K562 (cell line): ENCODE data around the gene EGLN1. TPM values are rescaled to one million over a fixed set of nuclear protein-coding genes. Genes with fewer than 3 reads are reported as not detected.
A peak's percentile ranks its signal among the peaks of the same experiment; 100 is the strongest.

Experiments
- ARID1B ChIP-seq: fragments of 450-650 bp; IDR thresholded peaks from 2 replicates; pipeline ENCODE4 v1.6.1; 2016; ENCODE audit warnings: antibody characterized with exemption, mild to moderate bottlenecking, inconsistent platforms
- CBX3 ChIP-seq, 2 experiments: IDR thresholded peaks; 1 replicate in 1 of 2; 2 replicates in 1 of 2; pipeline ENCODE4 v1.6.1; 2012; ENCODE audit warnings: inconsistent platforms in 2 of 2, low read length in 2 of 2, borderline replicate concordance in 1 of 2, control low read depth in 1 of 2
- CBX8 ChIP-seq: fragments of 200-600 bp; sonication (generic); IDR thresholded peaks from 2 replicates; pipeline ENCODE4 v1.6.1; 2012; ENCODE audit warnings: borderline replicate concordance, mixed run types, low read depth, mild to moderate bottlenecking, moderate library complexity, mixed read lengths, low read length, control low read depth, inconsistent platforms; ENCODE audit not compliant: poor library complexity, severe bottlenecking; ENCODE audit errors: extremely low read depth
- CHD1 ChIP-seq: fragments of 200-600 bp; sonication (generic); IDR thresholded peaks from one replicate; pipeline ENCODE4 v1.6.1; 2012; ENCODE audit warnings: mild to moderate bottlenecking, moderate library complexity, low read length, inconsistent platforms
- DACH1 ChIP-seq: fragments of 450-650 bp; IDR thresholded peaks from 2 replicates; pipeline ENCODE4 v1.6.1; 2018; ENCODE audit not compliant: partially characterized antibody
- DNMT1 ChIP-seq: fragments of 450-650 bp; IDR thresholded peaks from 2 replicates; pipeline ENCODE4 v1.6.1; 2016; ENCODE audit warnings: antibody characterized with exemption, mild to moderate bottlenecking
- EGR1 ChIP-seq: fragments of 450-650 bp; conservative IDR thresholded peaks from 2 replicates; pipeline ENCODE4 v1.6.1; 2017; ENCODE audit warnings: mild to moderate bottlenecking
- FOS ChIP-seq: IDR thresholded peaks from 3 replicates; pipeline ENCODE4 v1.6.1; 2011; ENCODE audit not compliant: insufficient read length; ENCODE audit errors: extremely low read depth
- GABPA ChIP-seq: fragments of 200-800 bp; sonication (Bioruptor generic); conservative IDR thresholded peaks from 2 replicates; pipeline ENCODE4 v1.6.1; 2016; ENCODE audit warnings: low read depth, missing genetic modification characterization, missing compliant biosample characterization
- HNRNPH1 ChIP-seq: fragments of 200-400 bp; formaldehyde crosslinking; optimal IDR thresholded peaks from 2 replicates; pipeline ENCODE3; 2017; ENCODE audit warnings: low read depth, mild to moderate bottlenecking, low read length, moderate library complexity
- MEF2D ChIP-seq: conservative IDR thresholded peaks from 2 replicates; pipeline ENCODE4 v1.6.1; 2016; ENCODE audit warnings: low read depth, missing genetic modification characterization, missing compliant biosample characterization
- NONO ChIP-seq, 2 experiments: fragments of 200-400 bp in 1 of 2; fragments of 450-650 bp in 1 of 2; formaldehyde crosslinking in 1 of 2; IDR thresholded peaks; 2 replicates each; pipeline ENCODE4 v1.6.1; 2017; ENCODE audit warnings: low read depth in 2 of 2, mild to moderate bottlenecking in 2 of 2, moderate library complexity in 2 of 2, low read length in 1 of 2
- RAD21 ChIP-seq, 2 experiments: fragments of 250-450 bp in 1 of 2; fragments of 450-650 bp in 1 of 2; sonication (Bioruptor Pico) in 1 of 2; formaldehyde crosslinking in 1 of 2; IDR thresholded peaks in 1 of 2; conservative IDR thresholded peaks in 1 of 2; 2 replicates each; pipeline versions ENCODE4 v1.4.0 to v1.8.0; 2020 to 2022; ENCODE audit warnings: mild to moderate bottlenecking in 2 of 2, moderate library complexity in 1 of 2
- RHOXF2B ChIP-seq: fragments of 250-450 bp; sonication (Bioruptor Pico); conservative IDR thresholded peaks from 2 replicates; pipeline ENCODE4 v1.5.1; 2021
- SNRNP70 ChIP-seq: fragments of 200-400 bp; formaldehyde crosslinking; optimal IDR thresholded peaks from 2 replicates; pipeline ENCODE3; 2017; ENCODE audit warnings: low read depth, low read length
- SRSF3 ChIP-seq: fragments of 200-400 bp; formaldehyde crosslinking; IDR thresholded peaks from 2 replicates; pipeline ENCODE4 v1.6.1; 2016; ENCODE audit warnings: mild to moderate bottlenecking, low read length, moderate library complexity; ENCODE audit not compliant: insufficient read depth
- TRIM24 ChIP-seq, 2 experiments: fragments of 450-650 bp; IDR thresholded peaks; 2 replicates each; pipeline ENCODE4 v1.6.1; 2016
- ZNF197 ChIP-seq: fragments of 200-800 bp; sonication (Bioruptor generic); IDR thresholded peaks from 2 replicates; pipeline ENCODE4 v1.6.1; 2016; ENCODE audit warnings: low read depth, missing genetic modification characterization, missing compliant biosample characterization
- ZNF274 ChIP-seq: IDR thresholded peaks from 2 replicates; pipeline ENCODE4 v1.6.1; 2011; ENCODE audit warnings: low read depth, mild to moderate bottlenecking, low read length, moderate library complexity, borderline replicate concordance
- ZNF324 ChIP-seq: fragments of 250-450 bp; sonication (Bioruptor Pico); IDR thresholded peaks from 2 replicates; pipeline ENCODE4 v1.4.0; 2020; ENCODE audit warnings: mild to moderate bottlenecking
- ZNF512 ChIP-seq: IDR thresholded peaks from 2 replicates; pipeline ENCODE4 v1.6.1; 2016; ENCODE audit warnings: missing genetic modification characterization, missing compliant biosample characterization
- polyA plus RNA-seq, 8 experiments: library from polyadenylated mRNA; depleted of rRNA in 4 of 8; stranded (reverse) in 5 of 8; unstranded in 3 of 8; fragments of >200 nt; fragmentation: Nextera tagmentation in 2 of 8; fragmentation: Illumina TruSeq in 1 of 8; extraction: Ambion mirVana in 2 of 8; extraction: Trizol in 1 of 8; gene quantifications; 2 replicates each; pipeline versions ENCODE4 v1.2.1 to v1.2.3, GENCODE V29; 2011 to 2014; ENCODE audit warnings: inconsistent platforms in 1 of 8, missing spikeins in 1 of 8
- total RNA-seq, 7 experiments: library from RNA; depleted of rRNA in 6 of 7; stranded (reverse); fragments of >200 nt in 6 of 7; fragmentation: Illumina TruSeq in 2 of 7; extraction: Trizol in 2 of 7; gene quantifications; 2 replicates each; pipeline versions ENCODE4 v1.2.1 to v1.2.3, GENCODE V29; 2011 to 2021; ENCODE audit warnings: low replicate concordance in 1 of 7
- TF ChIP-seq, protein P1 (sequence below): sonication (generic); formaldehyde crosslinking; IDR thresholded peaks from 2 replicates; pipeline ENCODE4 v1.8.1; 2023; ENCODE audit warnings: mild to moderate bottlenecking, missing genetic modification reagents
- TF ChIP-seq, protein P2 (sequence below): fragments of 450-650 bp; IDR thresholded peaks from 2 replicates; pipeline ENCODE4 v1.6.1; 2016
- TF ChIP-seq, protein P3 (sequence below): sonication (generic); formaldehyde crosslinking; IDR thresholded peaks from 2 replicates; pipeline ENCODE4 v1.5.0; 2020; ENCODE audit warnings: missing genetic modification reagents

The EGLN1 gene
- total and polyA plus RNA-seq, 9 of the 15 experiments (the other 6 are each of a cell fraction or from before 2014, with no cell fraction given): 5.2 to 54.3 (median 24.6) TPM

GRCh38 chr1:231419738-231420298, 2.3 kb downstream of the EGLN1 start (continued):
- TF ChIP-seq HNRNPH1: no peak
- TF ChIP-seq CBX3 (IDR thresholded peaks at IDR 0.05; ENCODE audit: borderline replicate concordance in 1 of 2, low read length in 2 of 2): no peak
- no peak for TF ChIP-seq MEF2D
- peak; percentile 60 for TF ChIP-seq ZNF512 (tag)
- no peak for TF ChIP-seq DACH1
- no peak for TF ChIP-seq SRSF3
- no peak for TF ChIP-seq ZNF197 (CRISPR knock-in tag)
- TF ChIP-seq ZNF274: no peak
- TF ChIP-seq SNRNP70: no peak
- TF ChIP-seq FOS: no peak
- TF ChIP-seq, protein P1, sequence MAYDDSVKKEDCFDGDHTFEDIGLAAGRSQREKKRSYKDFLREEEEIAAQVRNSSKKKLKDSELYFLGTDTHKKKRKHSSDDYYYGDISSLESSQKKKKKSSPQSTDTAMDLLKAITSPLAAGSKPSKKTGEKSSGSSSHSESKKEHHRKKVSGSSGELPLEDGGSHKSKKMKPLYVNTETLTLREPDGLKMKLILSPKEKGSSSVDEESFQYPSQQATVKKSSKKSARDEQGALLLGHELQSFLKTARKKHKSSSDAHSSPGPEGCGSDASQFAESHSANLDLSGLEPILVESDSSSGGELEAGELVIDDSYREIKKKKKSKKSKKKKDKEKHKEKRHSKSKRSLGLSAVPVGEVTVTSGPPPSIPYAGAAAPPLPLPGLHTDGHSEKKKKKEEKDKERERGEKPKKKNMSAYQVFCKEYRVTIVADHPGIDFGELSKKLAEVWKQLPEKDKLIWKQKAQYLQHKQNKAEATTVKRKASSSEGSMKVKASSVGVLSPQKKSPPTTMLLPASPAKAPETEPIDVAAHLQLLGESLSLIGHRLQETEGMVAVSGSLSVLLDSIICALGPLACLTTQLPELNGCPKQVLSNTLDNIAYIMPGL (CRISPR knock-in tag): no peak
- no peak for TF ChIP-seq EGR1
- no peak for TF ChIP-seq GABPA (tag)
- TF ChIP-seq NONO (IDR thresholded peaks at IDR 0.05; ENCODE audit: low read depth in 2 of 2, low read length in 1 of 2): no peak
- no peak for TF ChIP-seq DNMT1
- no peak for TF ChIP-seq CHD1
- TF ChIP-seq ARID1B: no peak
- TF ChIP-seq RAD21 (CRISPR knock-in tag; conservative IDR thresholded peaks at IDR 0.05 in 1 of 2, IDR thresholded peaks at IDR 0.05 in 1 of 2): no peak
- no peak for TF ChIP-seq CBX8
- no peak for TF ChIP-seq RHOXF2B (CRISPR knock-in tag)
- no peak; a peak in 1 of 4 replicates for TF ChIP-seq TRIM24 (IDR thresholded peaks at IDR 0.05)
- TF ChIP-seq, protein P2, sequence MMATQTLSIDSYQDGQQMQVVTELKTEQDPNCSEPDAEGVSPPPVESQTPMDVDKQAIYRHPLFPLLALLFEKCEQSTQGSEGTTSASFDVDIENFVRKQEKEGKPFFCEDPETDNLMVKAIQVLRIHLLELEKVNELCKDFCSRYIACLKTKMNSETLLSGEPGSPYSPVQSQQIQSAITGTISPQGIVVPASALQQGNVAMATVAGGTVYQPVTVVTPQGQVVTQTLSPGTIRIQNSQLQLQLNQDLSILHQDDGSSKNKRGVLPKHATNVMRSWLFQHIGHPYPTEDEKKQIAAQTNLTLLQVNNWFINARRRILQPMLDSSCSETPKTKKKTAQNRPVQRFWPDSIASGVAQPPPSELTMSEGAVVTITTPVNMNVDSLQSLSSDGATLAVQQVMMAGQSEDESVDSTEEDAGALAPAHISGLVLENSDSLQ: 0 out of 2 replicates have a peak, but pooled peaks have one; percentile 10
- no peak for TF ChIP-seq ZNF324
- TF ChIP-seq, protein P3, sequence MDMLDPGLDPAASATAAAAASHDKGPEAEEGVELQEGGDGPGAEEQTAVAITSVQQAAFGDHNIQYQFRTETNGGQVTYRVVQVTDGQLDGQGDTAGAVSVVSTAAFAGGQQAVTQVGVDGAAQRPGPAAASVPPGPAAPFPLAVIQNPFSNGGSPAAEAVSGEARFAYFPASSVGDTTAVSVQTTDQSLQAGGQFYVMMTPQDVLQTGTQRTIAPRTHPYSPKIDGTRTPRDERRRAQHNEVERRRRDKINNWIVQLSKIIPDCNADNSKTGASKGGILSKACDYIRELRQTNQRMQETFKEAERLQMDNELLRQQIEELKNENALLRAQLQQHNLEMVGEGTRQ: no peak
